KMS-11 (cell line): ENCODE measurements around the gene CYBA.
A peak's percentile ranks its signal among the peaks of the same experiment; 100 is the strongest.

Source experiments
- H2AFZ ChIP-seq: fragments of 200-600 bp; sonication (generic); 2 replicates; pipeline ENCODE4 v1.6.1; 2016; ENCODE audit warnings: antibody characterized with exemption, mixed run types, low read depth
- H3K27ac ChIP-seq: fragments of 200-600 bp; sonication (generic); 2 replicates; pipeline ENCODE4 v1.6.1; 2016; ENCODE audit warnings: mild to moderate bottlenecking, mixed run types
- H3K27me3 ChIP-seq: fragments of 200-600 bp; sonication (generic); 2 replicates; pipeline ENCODE4 v1.6.1; 2017; ENCODE audit warnings: mild to moderate bottlenecking, low read depth, mixed run types, moderate library complexity; ENCODE audit not compliant: insufficient read depth
- H3K36me3 ChIP-seq: fragments of 200-600 bp; sonication (generic); 2 replicates; pipeline ENCODE4 v1.6.1; 2017; ENCODE audit warnings: mild to moderate bottlenecking, mixed run types; ENCODE audit not compliant: insufficient read depth
- H3K4me1 ChIP-seq: fragments of 200-600 bp; sonication (generic); 2 replicates; pipeline ENCODE4 v1.6.1; 2016; ENCODE audit warnings: mild to moderate bottlenecking, low read depth, mixed run types; ENCODE audit not compliant: poor library complexity, severe bottlenecking
- H3K4me2 ChIP-seq: fragments of 200-600 bp; sonication (generic); 2 replicates; pipeline ENCODE4 v1.7.0; 2016; ENCODE audit warnings: mild to moderate bottlenecking, mixed run types
- H3K4me3 ChIP-seq: fragments of 200-600 bp; sonication (generic); IDR thresholded peaks from 2 replicates; pipeline ENCODE4 v1.6.1; 2017; ENCODE audit warnings: low read depth, low read length, mixed read lengths; ENCODE audit not compliant: insufficient read depth
- H3K79me2 ChIP-seq: fragments of 200-600 bp; sonication (generic); 2 replicates; pipeline ENCODE4 v1.6.1; 2016; ENCODE audit warnings: low read depth, mixed run types; ENCODE audit not compliant: insufficient read depth
- H3K9ac ChIP-seq: fragments of 200-600 bp; sonication (generic); 2 replicates; pipeline ENCODE4 v1.6.1; 2016; ENCODE audit warnings: mild to moderate bottlenecking, mixed run types
- H4K20me1 ChIP-seq: fragments of 200-600 bp; sonication (generic); 2 replicates; pipeline ENCODE4 v1.6.1; 2016; ENCODE audit warnings: mild to moderate bottlenecking, mixed run types; ENCODE audit not compliant: insufficient read depth
- TF ChIP-seq, protein P1 (sequence below): fragments of 200-600 bp; sonication (generic); conservative IDR thresholded peaks from 2 replicates; pipeline ENCODE4 v1.6.1; 2017; ENCODE audit warnings: low read depth, mild to moderate bottlenecking, antibody characterized with exemption, low read length, moderate library complexity, mixed read lengths

CYBA gene

GRCh38 chr16:88667461-88667860 is 16.6 kb upstream of the CYBA start:
- H4K20me1 ChIP-seq, result no peaks in the 10 kb centered on the region
- TF ChIP-seq, protein P1, sequence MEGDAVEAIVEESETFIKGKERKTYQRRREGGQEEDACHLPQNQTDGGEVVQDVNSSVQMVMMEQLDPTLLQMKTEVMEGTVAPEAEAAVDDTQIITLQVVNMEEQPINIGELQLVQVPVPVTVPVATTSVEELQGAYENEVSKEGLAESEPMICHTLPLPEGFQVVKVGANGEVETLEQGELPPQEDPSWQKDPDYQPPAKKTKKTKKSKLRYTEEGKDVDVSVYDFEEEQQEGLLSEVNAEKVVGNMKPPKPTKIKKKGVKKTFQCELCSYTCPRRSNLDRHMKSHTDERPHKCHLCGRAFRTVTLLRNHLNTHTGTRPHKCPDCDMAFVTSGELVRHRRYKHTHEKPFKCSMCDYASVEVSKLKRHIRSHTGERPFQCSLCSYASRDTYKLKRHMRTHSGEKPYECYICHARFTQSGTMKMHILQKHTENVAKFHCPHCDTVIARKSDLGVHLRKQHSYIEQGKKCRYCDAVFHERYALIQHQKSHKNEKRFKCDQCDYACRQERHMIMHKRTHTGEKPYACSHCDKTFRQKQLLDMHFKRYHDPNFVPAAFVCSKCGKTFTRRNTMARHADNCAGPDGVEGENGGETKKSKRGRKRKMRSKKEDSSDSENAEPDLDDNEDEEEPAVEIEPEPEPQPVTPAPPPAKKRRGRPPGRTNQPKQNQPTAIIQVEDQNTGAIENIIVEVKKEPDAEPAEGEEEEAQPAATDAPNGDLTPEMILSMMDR, result no peak
- H3K27ac ChIP-seq, result no peak overlapping the region
- no peaks in the 10 kb centered on the region for H3K27me3 ChIP-seq
- no peak overlapping the region for H2AFZ ChIP-seq
- peaks cover 5% of the 10 kb centered on the region for H3K4me1 ChIP-seq
- H3K36me3 ChIP-seq, result no peaks in the 10 kb centered on the region
- no peaks in the 10 kb centered on the region; the same call in 1 of the 2 replicates for H3K79me2 ChIP-seq
- no peak overlapping the region for H3K9ac ChIP-seq
- H3K4me3 ChIP-seq, result no peak overlapping the region
- no peak overlapping the region for H3K4me2 ChIP-seq

- Histone ChIP-seq H3K4me2 (no peak overlapping the region), H3K36me3 (no peaks in the 10 kb centered on the region), H2AFZ (no peak overlapping the region), H3K4me3 (no peak overlapping the region), H3K27ac (no peak overlapping the region), H3K9ac (no peak overlapping the region), H3K79me2 (no peaks in the 10 kb centered on the region; the same call in 1 of the 2 replicates), H3K27me3 (no peaks in the 10 kb centered on the region), H4K20me1 (no peaks in the 10 kb centered on the region), H3K4me1 (peaks cover 11% of the 10 kb centered on the region)
- TF ChIP-seq, protein P1, result no peak
Measured at GRCh38 chr16:88665570-88665969, 14.7 kb upstream of the CYBA start.

DNA sequence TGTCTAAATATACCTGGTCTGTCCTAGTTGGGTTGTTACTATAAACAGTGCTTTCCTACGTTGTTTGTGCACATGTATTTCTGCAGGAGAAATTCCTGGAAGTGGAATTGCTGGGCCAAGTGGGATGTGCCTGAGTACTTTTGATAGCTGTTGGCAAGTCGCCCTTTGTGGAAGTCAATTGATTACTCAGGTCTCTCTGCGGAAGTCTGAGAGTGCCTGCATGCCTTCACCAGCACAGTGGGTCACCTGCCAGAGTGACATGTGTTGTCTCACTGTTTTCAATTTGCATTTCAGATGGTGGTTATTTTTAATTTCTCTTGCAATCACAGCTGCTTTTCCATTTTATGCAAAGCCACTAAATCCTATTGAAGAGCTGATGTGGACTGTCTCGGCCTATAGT is 14.3 kb upstream of the CYBA start:
- H3K9ac ChIP-seq, result no peak overlapping the region
- H3K79me2 ChIP-seq, result peaks cover 1% of the 10 kb centered on the region; the same call in 1 of the 2 replicates
- no peak overlapping the region for H2AFZ ChIP-seq
- no peak overlapping the region for H3K27ac ChIP-seq
- H3K4me3 ChIP-seq, result no peak overlapping the region
- peaks cover 11% of the 10 kb centered on the region for H3K4me1 ChIP-seq
- TF ChIP-seq, protein P1, result no peak
- H3K36me3 ChIP-seq, result no peaks in the 10 kb centered on the region
- no peak overlapping the region for H3K4me2 ChIP-seq
- H4K20me1 ChIP-seq, result no peaks in the 10 kb centered on the region
- H3K27me3 ChIP-seq, result no peaks in the 10 kb centered on the region

- H2AFZ ChIP-seq, result peak within 1 kb of the TSS; percentile 88
- no peaks in the 10 kb centered on the region for H3K27me3 ChIP-seq
- TF ChIP-seq, protein P1, result no peak; the same call in 1 of the 2 replicates
- H3K4me1 ChIP-seq, result peaks cover 11% of the 10 kb centered on the region
- H3K4me3 ChIP-seq, result no peak within 1 kb of the TSS
- H4K20me1 ChIP-seq, result no peaks in the 10 kb centered on the region
- peaks cover 10% of the 10 kb centered on the region; the same call in 1 of the 2 replicates for H3K79me2 ChIP-seq
- H3K27ac ChIP-seq, result no peak within 1 kb of the TSS
- H3K4me2 ChIP-seq, result peak within 1 kb of the TSS; percentile 87
- H3K9ac ChIP-seq, result peak within 1 kb of the TSS; percentile 63
- H3K36me3 ChIP-seq, result no peaks in the 10 kb centered on the region
Measured at GRCh38 chr16:88662843-88663606, 12.2 kb upstream of the CYBA start, which contains the start of gene MVD. MVD (minus strand) TSS chr16:88663091; CDS start chr16:88663080, 11 bp downstream.
